Measurements from ENCODE around the gene TRPM3. TPM values are rescaled to one million over a fixed set of nuclear protein-coding genes. Genes with fewer than 3 reads are reported as not detected.

TRPM3 gene
- total and polyA plus RNA-seq, 2 of the 8 experiments (the other 6 are each of a cell fraction or from before 2014, with no cell fraction given) = 2.4 to 10.9 TPM

- Histone ChIP-seq H2BK15ac (ENCODE audit: low read length) (no peak overlapping the region), H3K56ac (replicated peaks; ENCODE audit: insufficient read length, low read depth, low read length) (no peak overlapping the region), H3K27me3 (replicated peaks in 1 of 4; ENCODE audit: control insufficient read depth in 3 of 4, extremely low read depth in 1 of 4, insufficient read depth in 3 of 4, low read length in 3 of 4) (no peaks in the 10 kb centered on the region; a peak in 1 of 7 replicates), H3K23me2 (ENCODE audit: low read depth, low read length) (no peaks in the 10 kb centered on the region), H2BK12ac (ENCODE audit: low read depth, low read length) (no peak overlapping the region), H2BK20ac (ENCODE audit: low read length) (no peak overlapping the region), H3K9ac (replicated peaks in 1 of 4; ENCODE audit: extremely low read depth in 1 of 4, low read depth in 3 of 4, low read length in 3 of 4) (no peak overlapping the region), H2AK5ac (ENCODE audit: low read depth, low read length) (no peak overlapping the region), H2BK5ac (ENCODE audit: low read depth, low read length) (no peak overlapping the region), H3K4me2 (ENCODE audit: insufficient read depth in 1 of 2, low read depth in 2 of 2, low read length in 2 of 2) (no peak overlapping the region), H3K36me3 (ENCODE audit: control insufficient read depth in 2 of 4, insufficient read depth in 4 of 4, low read length in 3 of 4) (no peaks in the 10 kb centered on the region), H4K20me1 (replicated peaks in 1 of 2; ENCODE audit: control insufficient read depth in 1 of 2, insufficient read depth in 2 of 2, low read length in 2 of 2) (peaks cover 0 to 2% of the 10 kb centered on the region in 2 experiments), H2AFZ (ENCODE audit: low read length) (no peak overlapping the region), H3K79me2 (ENCODE audit: control insufficient read depth in 1 of 2, insufficient read depth in 2 of 2, low read length in 2 of 2) (no peaks in the 10 kb centered on the region), H3K4me1 (replicated peaks in 1 of 4; ENCODE audit: control insufficient read depth in 3 of 4, insufficient read depth in 4 of 4, low read length in 3 of 4) (peaks cover 0 to 3% (median 0%) of the 10 kb centered on the region in 4 experiments; a peak in 2 of 7 replicates), H3K27ac (ENCODE audit: low read depth, low read length) (no peak overlapping the region), H3K4ac (replicated peaks; ENCODE audit: insufficient read length, low read depth, low read length) (no peak overlapping the region), H3K14ac (ENCODE audit: insufficient read length) (no peak overlapping the region), H4K8ac (ENCODE audit: extremely low read depth, insufficient read depth, low read length) (no peak overlapping the region), H3K23ac (ENCODE audit: insufficient read length) (no peak overlapping the region), H3K9me3 (ENCODE audit: insufficient read depth in 2 of 2, low read depth in 1 of 2, low read length in 1 of 2) (no peaks in the 10 kb centered on the region), H4K5ac (ENCODE audit: insufficient read length, low read depth, low read length) (no peak overlapping the region), H3K18ac (ENCODE audit: extremely low read depth, low read length) (no peak overlapping the region), H3K79me1 (ENCODE audit: low read depth, low read length) (no peaks in the 10 kb centered on the region), H2BK120ac (replicated peaks; ENCODE audit: low read depth, low read length) (no peak overlapping the region), H4K91ac (replicated peaks; ENCODE audit: insufficient read length, low read length) (no peak overlapping the region), H3K4me3 (ENCODE audit: extremely low read depth in 1 of 4, insufficient read depth in 2 of 4, low read depth in 3 of 4, low read length in 4 of 4) (no peak overlapping the region)
- peak; percentile 63 for FAIRE-seq
- WGBS, 2 experiments (ENCODE audit: extremely low coverage in 1 of 2, insufficient coverage in 1 of 2, insufficient read length in 1 of 2, insufficient replicate concordance in 2 of 2, low coverage in 1 of 2, low lambda C conversion rate in 2 of 2, missing lambda C conversion rate in 1 of 2) = 82% methylated on average over 7 of the region's 7 CpGs; no CpG with 5 or more reads in 1 of the 2 experiments
- CTCF ChIA-PET (ENCODE audit: partially characterized antibody) = interaction anchor here (0.6 to 1.2 kb wide), 2 partner anchors 21 to 183 kb away, joined by 3 to 4 read pairs; no protein-coding TSS in a partner anchor
- POLR2A ChIA-PET (ENCODE audit: partially characterized antibody) = interaction anchor here (0.6 kb wide), 1 partner anchor 472 kb away, joined by 3 read pairs; no protein-coding TSS in a partner anchor
- no peak for DNase-seq (ENCODE audit: low read depth in 1 of 2, low spot score in 2 of 2)
- TF ChIP-seq SIN3A (conservative IDR thresholded peaks at IDR 0.05 in 1 of 2, IDR thresholded peaks at IDR 0.05 in 1 of 2; ENCODE audit: low read depth in 1 of 2, low read length in 2 of 2) (no peak), PHF8 (conservative IDR thresholded peaks at IDR 0.05; ENCODE audit: low read depth, low read length) (no peak), RNF2 (IDR thresholded peaks at IDR 0.05; ENCODE audit: borderline replicate concordance, low read depth, low read length, missing control alignments, poor library complexity, severe bottlenecking) (no peak), SAP30 (IDR thresholded peaks at IDR 0.05; ENCODE audit: insufficient read depth, insufficient replicate concordance, low read length) (no peak), ASH2L (IDR thresholded peaks at IDR 0.05; ENCODE audit: low read length) (no peak), CEBPB (IDR thresholded peaks at IDR 0.05; ENCODE audit: low read depth, low read length) (no peak), CTCF (IDR thresholded peaks at IDR 0.05; ENCODE audit: control extremely low read depth in 1 of 3, insufficient read depth in 1 of 3, low read depth in 1 of 3, low read length in 3 of 3) (no peak), TCF12 (IDR thresholded peaks at IDR 0.05; ENCODE audit: low read depth, low read length) (no peak), E2F6 (IDR thresholded peaks at IDR 0.05) (no peak)
These were observed 298.1 kb downstream of the TRPM3 start for GRCh38 chr9:70823284-70823683.

Measured in H1 (cell line).